Astrocyte (in vitro differentiated cells and primary cell): ENCODE results near the gene LHFPL2. TPM values are rescaled to one million over a fixed set of nuclear protein-coding genes. Genes with fewer than 3 reads are reported as not detected.

ENCODE experiments used
- DNase-seq: peaks from one replicate; pipeline ENCODE4 v3.0.0-alpha.2; 2010; ENCODE audit warnings: low read depth
- FAIRE-seq: peaks from 2 replicates; lab custom pipeline; 2011; peaks lifted over from hg19 to GRCh38; lab: Jason Lieb, UNC
- H2AFZ ChIP-seq: 2 replicates; pipeline ENCODE4 v1.6.0; 2012; ENCODE audit warnings: low read depth, low read length, inconsistent platforms
- H3K27ac ChIP-seq: 2 replicates; pipeline ENCODE4 v1.5.1; 2011; ENCODE audit warnings: low read depth, low read length, inconsistent platforms
- H3K27me3 ChIP-seq: 2 replicates; pipeline ENCODE4 v1.6.0; 2011; ENCODE audit warnings: low read length, inconsistent platforms; ENCODE audit not compliant: insufficient read depth
- H3K36me3 ChIP-seq: 2 replicates; pipeline ENCODE4 v1.5.1; 2011; ENCODE audit warnings: low read length, inconsistent platforms; ENCODE audit not compliant: insufficient read depth
- H3K4me1 ChIP-seq: 2 replicates; pipeline ENCODE4 v1.5.1; 2011; ENCODE audit warnings: low read length, inconsistent platforms; ENCODE audit not compliant: insufficient read depth
- H3K4me2 ChIP-seq: 2 replicates; pipeline ENCODE4 v1.6.0; 2012; ENCODE audit warnings: low read length, inconsistent platforms
- H3K4me3 ChIP-seq: 2 replicates; pipeline ENCODE4 v1.5.1; 2011; ENCODE audit warnings: low read depth, mild to moderate bottlenecking, low read length, inconsistent platforms; ENCODE audit not compliant: insufficient read depth
- H3K79me2 ChIP-seq: 2 replicates; pipeline ENCODE4 v1.6.0; 2012; ENCODE audit warnings: mild to moderate bottlenecking, low read length, inconsistent platforms; ENCODE audit not compliant: insufficient read depth
- H3K9ac ChIP-seq: 2 replicates; pipeline ENCODE4 v1.6.0; 2012; ENCODE audit warnings: mild to moderate bottlenecking, low read length, inconsistent platforms
- H3K9me3 ChIP-seq: 2 replicates; pipeline ENCODE4 v1.5.1; 2012; ENCODE audit warnings: low read depth, mild to moderate bottlenecking, low read length, inconsistent platforms; ENCODE audit not compliant: insufficient read depth
- H4K20me1 ChIP-seq: 2 replicates; pipeline ENCODE4 v1.6.0; 2012; ENCODE audit warnings: low read length, inconsistent platforms; ENCODE audit not compliant: insufficient read depth
- H3K27ac Mint-ChIP-seq: one replicate; pipeline ENCODE4 v1.8.0; 2021; ENCODE audit warnings: mild to moderate bottlenecking, mixed read lengths; ENCODE audit not compliant: unreplicated experiment
- H3K27me3 Mint-ChIP-seq: one replicate; pipeline ENCODE4 v1.8.0; 2021; ENCODE audit warnings: low read depth, mixed read lengths; ENCODE audit not compliant: unreplicated experiment
- H3K36me3 Mint-ChIP-seq: one replicate; pipeline ENCODE4 v1.8.0; 2021; ENCODE audit warnings: low read depth, mixed read lengths; ENCODE audit not compliant: unreplicated experiment
- H3K4me1 Mint-ChIP-seq: one replicate; pipeline ENCODE4 v1.8.0; 2021; ENCODE audit warnings: low read depth, mixed read lengths; ENCODE audit not compliant: unreplicated experiment
- H3K4me3 Mint-ChIP-seq: one replicate; pipeline ENCODE4 v1.8.0; 2021; ENCODE audit warnings: mild to moderate bottlenecking, moderate library complexity, mixed read lengths; ENCODE audit not compliant: unreplicated experiment
- H3K9me3 Mint-ChIP-seq: one replicate; pipeline ENCODE4 v1.8.0; 2021; ENCODE audit warnings: mild to moderate bottlenecking, mixed read lengths; ENCODE audit not compliant: unreplicated experiment
- EZH2 ChIP-seq: IDR thresholded peaks from 2 replicates; pipeline ENCODE4 v1.6.1; 2012; ENCODE audit warnings: mild to moderate bottlenecking, low read length, inconsistent platforms; ENCODE audit not compliant: insufficient read depth
- total RNA-seq: library from RNA; stranded (reverse); gene quantifications from 2 replicates; pipeline ENCODE4 v1.2.1, GENCODE V29; 2021
- TF ChIP-seq, protein P1 (sequence below): IDR thresholded peaks from 2 replicates; pipeline ENCODE4 v1.5.1; 2011; ENCODE audit warnings: low read depth, mild to moderate bottlenecking, inconsistent platforms, low read length, moderate library complexity; ENCODE audit not compliant: insufficient read depth

The LHFPL2 gene
- total RNA-seq, 1 donor from 2014 or later = 17.0 TPM

DNA sequence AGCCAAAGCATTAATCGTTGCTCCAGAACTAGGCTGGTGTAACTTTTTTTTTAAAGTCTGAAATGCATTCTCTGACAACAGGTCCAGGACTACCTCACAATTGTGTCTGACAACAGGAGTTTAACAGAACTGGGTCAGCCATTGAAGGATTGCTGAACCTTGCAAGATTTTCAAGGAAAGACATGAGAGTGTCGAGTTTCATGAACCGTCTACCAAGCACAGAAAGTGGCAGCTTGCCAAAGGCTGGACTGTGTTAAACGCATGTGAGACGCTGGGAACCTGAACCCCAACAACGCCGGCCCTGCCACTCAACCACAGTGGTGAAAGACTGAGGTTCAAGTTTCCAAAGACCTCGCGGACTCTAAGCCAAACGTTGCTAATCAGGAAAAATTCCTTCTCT lies 79.1 kb downstream of the LHFPL2 start:
- Mint-ChIP-seq H3K4me1 (peaks cover 40% of the 10 kb centered on the region), H3K36me3 (no peaks in the 10 kb centered on the region), H3K27me3 (no peaks in the 10 kb centered on the region), H3K27ac (peak overlapping the region; percentile 9), H3K9me3 (no peaks in the 10 kb centered on the region), H3K4me3 (no peak overlapping the region)
- DNase-seq (peak; percentile 84), FAIRE-seq (peak; percentile 29)
- Histone ChIP-seq H3K79me2 (peaks cover 67% of the 10 kb centered on the region), H3K4me2 (peak overlapping the region; percentile 71), H3K27ac (no peak overlapping the region), H2AFZ (no peak overlapping the region), H3K4me1 (peaks cover 33% of the 10 kb centered on the region), H3K36me3 (no peaks in the 10 kb centered on the region), H4K20me1 (peaks cover 21% of the 10 kb centered on the region), H3K4me3 (no peak overlapping the region), H3K9ac (no peak overlapping the region), H3K27me3 (no peaks in the 10 kb centered on the region), H3K9me3 (no peaks in the 10 kb centered on the region)
- TF ChIP-seq, protein P1, sequence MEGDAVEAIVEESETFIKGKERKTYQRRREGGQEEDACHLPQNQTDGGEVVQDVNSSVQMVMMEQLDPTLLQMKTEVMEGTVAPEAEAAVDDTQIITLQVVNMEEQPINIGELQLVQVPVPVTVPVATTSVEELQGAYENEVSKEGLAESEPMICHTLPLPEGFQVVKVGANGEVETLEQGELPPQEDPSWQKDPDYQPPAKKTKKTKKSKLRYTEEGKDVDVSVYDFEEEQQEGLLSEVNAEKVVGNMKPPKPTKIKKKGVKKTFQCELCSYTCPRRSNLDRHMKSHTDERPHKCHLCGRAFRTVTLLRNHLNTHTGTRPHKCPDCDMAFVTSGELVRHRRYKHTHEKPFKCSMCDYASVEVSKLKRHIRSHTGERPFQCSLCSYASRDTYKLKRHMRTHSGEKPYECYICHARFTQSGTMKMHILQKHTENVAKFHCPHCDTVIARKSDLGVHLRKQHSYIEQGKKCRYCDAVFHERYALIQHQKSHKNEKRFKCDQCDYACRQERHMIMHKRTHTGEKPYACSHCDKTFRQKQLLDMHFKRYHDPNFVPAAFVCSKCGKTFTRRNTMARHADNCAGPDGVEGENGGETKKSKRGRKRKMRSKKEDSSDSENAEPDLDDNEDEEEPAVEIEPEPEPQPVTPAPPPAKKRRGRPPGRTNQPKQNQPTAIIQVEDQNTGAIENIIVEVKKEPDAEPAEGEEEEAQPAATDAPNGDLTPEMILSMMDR = no peak
- TF ChIP-seq EZH2 = no peak

DNA sequence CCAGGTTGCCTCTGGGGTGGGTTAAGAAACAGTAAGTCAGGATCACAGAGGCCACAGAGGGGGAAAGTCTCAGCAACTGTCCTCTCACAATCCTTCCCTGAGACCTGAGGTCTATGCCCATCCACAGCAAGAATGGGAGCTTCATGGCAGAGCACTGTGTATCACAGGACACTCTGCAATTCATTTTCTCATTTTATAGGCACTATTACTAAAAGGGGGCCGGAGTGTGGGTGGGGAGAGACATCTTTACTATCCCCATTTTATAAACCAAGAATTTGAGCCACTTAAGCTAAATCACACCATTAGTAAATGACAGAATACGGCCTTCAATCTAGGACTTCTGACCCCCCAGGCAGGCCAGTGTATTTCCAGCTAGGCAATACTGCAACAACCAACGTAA lies 79.9 kb downstream of the LHFPL2 start:
- Mint-ChIP-seq H3K9me3 (no peaks in the 10 kb centered on the region), H3K36me3 (no peaks in the 10 kb centered on the region), H3K27ac (peak overlapping the region; percentile 6), H3K27me3 (no peaks in the 10 kb centered on the region), H3K4me1 (peaks cover 34% of the 10 kb centered on the region), H3K4me3 (no peak overlapping the region)
- FAIRE-seq = no peak
- TF ChIP-seq EZH2 = no peak
- TF ChIP-seq, protein P1 = no peak
- H3K27ac ChIP-seq = no peak overlapping the region
- no peak overlapping the region for H3K4me2 ChIP-seq
- no peak for DNase-seq
- H4K20me1 ChIP-seq = peaks cover 16% of the 10 kb centered on the region
- no peaks in the 10 kb centered on the region for H3K27me3 ChIP-seq
- H3K4me1 ChIP-seq = peaks cover 28% of the 10 kb centered on the region
- no peaks in the 10 kb centered on the region for H3K36me3 ChIP-seq
- H2AFZ ChIP-seq = no peak overlapping the region
- no peak overlapping the region for H3K9ac ChIP-seq
- H3K9me3 ChIP-seq = no peaks in the 10 kb centered on the region
- no peak overlapping the region for H3K4me3 ChIP-seq
- H3K79me2 ChIP-seq = peaks cover 61% of the 10 kb centered on the region

DNA sequence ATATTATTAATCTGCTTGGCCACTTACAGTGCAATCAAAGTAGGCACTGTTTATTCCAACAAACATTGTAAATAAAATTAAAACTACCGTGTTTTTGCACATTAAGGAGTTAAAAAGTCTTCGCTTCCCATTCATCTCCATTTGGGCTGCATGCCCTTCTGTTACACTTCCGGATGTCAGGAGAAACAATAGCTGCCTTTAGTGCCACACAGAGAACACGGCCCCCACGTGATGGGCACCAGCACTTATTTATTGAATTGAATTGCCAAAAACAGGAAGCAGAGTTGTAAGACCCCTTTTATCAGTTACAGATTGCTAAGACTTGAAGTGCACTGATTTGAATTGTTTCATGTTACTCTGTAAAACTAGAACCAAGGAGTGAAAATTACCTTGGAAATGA lies 80.4 kb downstream of the LHFPL2 start:
- no peak overlapping the region for H3K4me3 Mint-ChIP-seq
- FAIRE-seq = no peak
- Histone ChIP-seq H3K9ac (no peak overlapping the region), H3K4me3 (no peak overlapping the region), H3K4me2 (no peak overlapping the region), H3K4me1 (peaks cover 28% of the 10 kb centered on the region), H3K9me3 (no peaks in the 10 kb centered on the region), H3K79me2 (peaks cover 58% of the 10 kb centered on the region), H3K36me3 (no peaks in the 10 kb centered on the region), H2AFZ (no peak overlapping the region), H4K20me1 (peaks cover 16% of the 10 kb centered on the region), H3K27ac (no peak overlapping the region), H3K27me3 (no peaks in the 10 kb centered on the region)
- H3K27ac Mint-ChIP-seq = no peak overlapping the region
- H3K36me3 Mint-ChIP-seq = no peaks in the 10 kb centered on the region
- H3K9me3 Mint-ChIP-seq = no peaks in the 10 kb centered on the region
- no peaks in the 10 kb centered on the region for H3K27me3 Mint-ChIP-seq
- peaks cover 34% of the 10 kb centered on the region for H3K4me1 Mint-ChIP-seq
- no peak for DNase-seq
- TF ChIP-seq, protein P1 = no peak
- TF ChIP-seq EZH2 = no peak
